ENCODE data around the gene ARHGEF17.

ARHGEF17 gene

GRCh38 chr11:73277467-73277866 is 30.6 kb upstream of the ARHGEF17 start:
- no peak for TF ChIP-seq CTCF (IDR thresholded peaks at IDR 0.05)

GRCh38 chr11:73280626-73281025 is 27.4 kb upstream of the ARHGEF17 start:
- TF ChIP-seq CTCF (IDR thresholded peaks at IDR 0.05) = no peak

GRCh38 chr11:73281201-73281741 is 26.8 kb upstream of the ARHGEF17 start:
- no peak for TF ChIP-seq CTCF (IDR thresholded peaks at IDR 0.05)

GRCh38 chr11:73281796-73282660 is 26.0 kb upstream of the ARHGEF17 start:
- no peak for TF ChIP-seq CTCF (IDR thresholded peaks at IDR 0.05)

- TF ChIP-seq CTCF (IDR thresholded peaks at IDR 0.05) = no peak
Measured at GRCh38 chr11:73283276-73284000, 24.6 kb upstream of the ARHGEF17 start.

- TF ChIP-seq CTCF (IDR thresholded peaks at IDR 0.05) = no peak
Measured at GRCh38 chr11:73284106-73284505, 24.0 kb upstream of the ARHGEF17 start.

GRCh38 chr11:73285721-73286120 is 22.4 kb upstream of the ARHGEF17 start:
- TF ChIP-seq CTCF (IDR thresholded peaks at IDR 0.05) = no peak

All from LNCAP (cell line).